Measurements from ENCODE around the gene FHDC1. TPM values are rescaled to one million over a fixed set of nuclear protein-coding genes. Genes with fewer than 3 reads are reported as not detected.

The FHDC1 gene
- total and polyA plus RNA-seq, 11 donors: 0.04 to 0.97 (median 0.21) TPM

DNA sequence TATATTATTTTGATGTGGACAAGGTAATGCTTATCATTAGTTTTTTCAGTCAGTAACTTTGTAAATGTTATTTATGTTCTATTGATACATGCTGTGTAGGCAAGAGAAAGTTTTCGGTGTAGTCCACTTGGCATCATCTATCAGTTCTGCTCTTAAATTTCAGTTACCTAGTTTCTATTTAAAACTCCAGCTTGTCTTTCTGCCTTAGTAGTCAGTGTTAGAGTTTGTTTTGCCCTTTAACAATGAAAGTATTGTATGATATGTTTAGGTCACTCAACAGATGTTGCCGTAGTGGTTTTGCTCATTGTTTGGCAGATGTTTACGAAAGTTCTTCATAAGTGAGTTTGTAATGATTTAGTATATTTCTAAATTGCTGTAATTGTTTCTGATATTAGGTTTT, 34.9 kb upstream of the FHDC1 start:
- no peak overlapping the region for H3K27ac ChIP-seq
- ATAC-seq (no peak), DNase-seq (no peak)
- no peaks in the 10 kb centered on the region for H3K9me3 ChIP-seq
- intact Hi-C loops (cut with DNase I): no loop called here
- no peak overlapping the region for H3K4me3 ChIP-seq
- no peak for TF ChIP-seq POLR2A (IDR thresholded peaks at IDR 0.05)
- TF ChIP-seq, protein P1, sequence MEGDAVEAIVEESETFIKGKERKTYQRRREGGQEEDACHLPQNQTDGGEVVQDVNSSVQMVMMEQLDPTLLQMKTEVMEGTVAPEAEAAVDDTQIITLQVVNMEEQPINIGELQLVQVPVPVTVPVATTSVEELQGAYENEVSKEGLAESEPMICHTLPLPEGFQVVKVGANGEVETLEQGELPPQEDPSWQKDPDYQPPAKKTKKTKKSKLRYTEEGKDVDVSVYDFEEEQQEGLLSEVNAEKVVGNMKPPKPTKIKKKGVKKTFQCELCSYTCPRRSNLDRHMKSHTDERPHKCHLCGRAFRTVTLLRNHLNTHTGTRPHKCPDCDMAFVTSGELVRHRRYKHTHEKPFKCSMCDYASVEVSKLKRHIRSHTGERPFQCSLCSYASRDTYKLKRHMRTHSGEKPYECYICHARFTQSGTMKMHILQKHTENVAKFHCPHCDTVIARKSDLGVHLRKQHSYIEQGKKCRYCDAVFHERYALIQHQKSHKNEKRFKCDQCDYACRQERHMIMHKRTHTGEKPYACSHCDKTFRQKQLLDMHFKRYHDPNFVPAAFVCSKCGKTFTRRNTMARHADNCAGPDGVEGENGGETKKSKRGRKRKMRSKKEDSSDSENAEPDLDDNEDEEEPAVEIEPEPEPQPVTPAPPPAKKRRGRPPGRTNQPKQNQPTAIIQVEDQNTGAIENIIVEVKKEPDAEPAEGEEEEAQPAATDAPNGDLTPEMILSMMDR (IDR thresholded peaks at IDR 0.05): no peak
- 59 to 71% (median 65%) methylated on average over 3 of the region's 3 CpGs for WGBS, 4 donors
- peaks cover 0 to 6% (median 0%) of the 10 kb centered on the region in 12 donors for H3K4me1 ChIP-seq
- H3K27me3 ChIP-seq: no peaks in the 10 kb centered on the region
- H3K36me3 ChIP-seq: peaks cover 0 to 13% (median 0%) of the 10 kb centered on the region in 9 donors

GRCh38 chr4:152903658-152904057, 32.5 kb upstream of the FHDC1 start:
- H3K4me1 ChIP-seq: peaks cover 0 to 6% (median 0%) of the 10 kb centered on the region in 12 donors
- intact Hi-C loops (cut with DNase I): no loop called here
- H3K27me3 ChIP-seq: no peaks in the 10 kb centered on the region
- H3K36me3 ChIP-seq: peaks cover 0 to 23% (median 0%) of the 10 kb centered on the region in 9 donors
- no peak overlapping the region for H3K4me3 ChIP-seq
- DNase-seq (no peak), ATAC-seq (no peak)
- H3K27ac ChIP-seq: no peak overlapping the region
- no peaks in the 10 kb centered on the region for H3K9me3 ChIP-seq
- TF ChIP-seq POLR2A (IDR thresholded peaks at IDR 0.05): no peak
- TF ChIP-seq, protein P1 (IDR thresholded peaks at IDR 0.05): no peak

DNA sequence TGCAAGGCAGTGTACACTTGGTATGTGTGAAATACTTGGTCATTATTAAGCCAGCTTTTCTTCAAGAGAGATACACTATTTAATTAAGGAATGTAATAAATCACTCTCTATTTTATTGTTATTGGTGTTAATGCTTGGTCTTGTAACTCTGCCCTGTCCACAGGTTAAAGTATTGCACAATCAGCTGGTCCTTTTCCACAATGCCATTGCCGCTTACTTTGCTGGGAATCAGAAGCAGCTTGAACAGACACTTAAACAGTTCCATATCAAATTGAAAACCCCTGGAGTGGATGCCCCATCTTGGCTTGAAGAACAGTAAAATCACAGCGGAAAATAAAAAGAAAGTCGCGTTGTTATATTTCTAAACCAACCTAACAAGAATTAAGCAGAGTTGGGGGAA, 26.2 kb upstream of the FHDC1 start:
- Histone ChIP-seq H3K36me3 (peaks cover 0 to 45% (median 3%) of the 10 kb centered on the region in 9 donors), H3K27ac (no peak overlapping the region), H3K27me3 (no peaks in the 10 kb centered on the region), H3K4me3 (no peak overlapping the region), H3K4me1 (no peaks in the 10 kb centered on the region), H3K9me3 (no peaks in the 10 kb centered on the region)
- intact Hi-C loops (cut with DNase I): no loop called here
- WGBS, 4 donors: 85 to 98% (median 96%) methylated on average over 4 of the region's 4 CpGs
- ATAC-seq: no peak
- TF ChIP-seq, protein P1 (IDR thresholded peaks at IDR 0.05): no peak
- TF ChIP-seq POLR2A (IDR thresholded peaks at IDR 0.05): no peak
- DNase-seq: no peak

- no peaks in the 10 kb centered on the region for H3K4me1 ChIP-seq
- DNase-seq (no peak), ATAC-seq (no peak)
- no peaks in the 10 kb centered on the region for H3K9me3 ChIP-seq
- TF ChIP-seq, protein P1 (IDR thresholded peaks at IDR 0.05): no peak
- no peak for TF ChIP-seq POLR2A (IDR thresholded peaks at IDR 0.05)
- H3K4me3 ChIP-seq: no peak overlapping the region
- no peak overlapping the region for H3K27ac ChIP-seq
- WGBS, 4 donors: 62 to 82% (median 80%) methylated on average over 3 of the region's 3 CpGs
- intact Hi-C loops (cut with DNase I): no loop called here
- no peaks in the 10 kb centered on the region for H3K27me3 ChIP-seq
- peaks cover 0 to 45% (median 3%) of the 10 kb centered on the region in 9 donors for H3K36me3 ChIP-seq
These were observed 25.6 kb upstream of the FHDC1 start for GRCh38 chr4:152910521-152910920.
